Renal pelvis (tissue), 12 donors: ENCODE measurements around the gene BAG5. TPM values are rescaled to one million over a fixed set of nuclear protein-coding genes. Genes with fewer than 3 reads are reported as not detected.
"Not testable (repeated sequence)": the region's sequence is repeated elsewhere in the genome, so short reads cannot be mapped to it uniquely, and the experiment has no call there.

Experiments
- DNase-seq: peaks from one replicate; pipeline ENCODE4 v3.0.0-alpha.2; 2013
- long read RNA-seq, 16 experiments: transcript quantifications; one replicate each; lab custom pipeline, GENCODE V29; 2026
- polyA plus RNA-seq, 3 donors: library from polyadenylated mRNA; unstranded; fragments of 120-200 nt; gene quantifications; one replicate each; pipeline ENCODE4 v1.2.1, GENCODE V29; 2013; ENCODE audit not compliant: insufficient read length in 3 of 3

The BAG5 gene
- polyA plus RNA-seq = 10 to 100 TPM; 28.2 to 31.6 (median 28.9) TPM
- long read RNA-seq, donor 1, full-length matches to known transcripts = 8 of 166 reads
- long read RNA-seq, donor 1, partial matches to known transcripts = 57 of 166 reads
- long read RNA-seq, donor 1, other reads (novel, unspliced or antisense) = 101 of 166 reads
- long read RNA-seq, donor 2, full-length matches to known transcripts = 12 of 12 reads
- long read RNA-seq, donor 2, partial matches to known transcripts = 0 of 12 reads
- long read RNA-seq, donor 2, other reads (novel, unspliced or antisense) = 0 of 12 reads
- long read RNA-seq, donor 3, full-length matches to known transcripts = 7 of 7 reads
- long read RNA-seq, donor 3, partial matches to known transcripts = 0 of 7 reads
- long read RNA-seq, donor 3, other reads (novel, unspliced or antisense) = 0 of 7 reads
- long read RNA-seq, donor 4, full-length matches to known transcripts = 4 of 141 reads
- long read RNA-seq, donor 4, partial matches to known transcripts = 35 of 141 reads
- long read RNA-seq, donor 4, other reads (novel, unspliced or antisense) = 102 of 141 reads
- long read RNA-seq, donor 5, full-length matches to known transcripts = 6 of 6 reads
- long read RNA-seq, donor 5, partial matches to known transcripts = 0 of 6 reads
- long read RNA-seq, donor 5, other reads (novel, unspliced or antisense) = 0 of 6 reads
- long read RNA-seq, donor 6, full-length matches to known transcripts = 16 of 16 reads
- long read RNA-seq, donor 6, partial matches to known transcripts = 0 of 16 reads
- long read RNA-seq, donor 6, other reads (novel, unspliced or antisense) = 0 of 16 reads
- long read RNA-seq, donor 7, full-length matches to known transcripts = 14 of 171 reads
- long read RNA-seq, donor 7, partial matches to known transcripts = 83 of 171 reads
- long read RNA-seq, donor 7, other reads (novel, unspliced or antisense) = 74 of 171 reads
- long read RNA-seq, donor 8, full-length matches to known transcripts = 3 of 3 reads
- long read RNA-seq, donor 8, partial matches to known transcripts = 0 of 3 reads
- long read RNA-seq, donor 8, other reads (novel, unspliced or antisense) = 0 of 3 reads
- long read RNA-seq, donor 9, full-length matches to known transcripts = 7 of 171 reads
- long read RNA-seq, donor 9, partial matches to known transcripts = 118 of 171 reads
- long read RNA-seq, donor 9, other reads (novel, unspliced or antisense) = 46 of 171 reads
- long read RNA-seq, donor 10, full-length matches to known transcripts = 16 of 16 reads
- long read RNA-seq, donor 10, partial matches to known transcripts = 0 of 16 reads
- long read RNA-seq, donor 10, other reads (novel, unspliced or antisense) = 0 of 16 reads
- long read RNA-seq, donor 11, full-length matches to known transcripts = 5 of 5 reads
- long read RNA-seq, donor 11, partial matches to known transcripts = 0 of 5 reads
- long read RNA-seq, donor 11, other reads (novel, unspliced or antisense) = 0 of 5 reads
- long read RNA-seq, donor 12, full-length matches to known transcripts = 17 of 17 reads
- long read RNA-seq, donor 12, partial matches to known transcripts = 0 of 17 reads
- long read RNA-seq, donor 12, other reads (novel, unspliced or antisense) = 0 of 17 reads
- long read RNA-seq, donor 13, full-length matches to known transcripts = 2 of 2 reads
- long read RNA-seq, donor 13, partial matches to known transcripts = 0 of 2 reads
- long read RNA-seq, donor 13, other reads (novel, unspliced or antisense) = 0 of 2 reads
- long read RNA-seq, donor 14 = 0 reads
- long read RNA-seq, donor 15 = 0 reads
- long read RNA-seq, donor 16, full-length matches to known transcripts = 13 of 13 reads
- long read RNA-seq, donor 16, partial matches to known transcripts = 0 of 13 reads
- long read RNA-seq, donor 16, other reads (novel, unspliced or antisense) = 0 of 13 reads

DNA sequence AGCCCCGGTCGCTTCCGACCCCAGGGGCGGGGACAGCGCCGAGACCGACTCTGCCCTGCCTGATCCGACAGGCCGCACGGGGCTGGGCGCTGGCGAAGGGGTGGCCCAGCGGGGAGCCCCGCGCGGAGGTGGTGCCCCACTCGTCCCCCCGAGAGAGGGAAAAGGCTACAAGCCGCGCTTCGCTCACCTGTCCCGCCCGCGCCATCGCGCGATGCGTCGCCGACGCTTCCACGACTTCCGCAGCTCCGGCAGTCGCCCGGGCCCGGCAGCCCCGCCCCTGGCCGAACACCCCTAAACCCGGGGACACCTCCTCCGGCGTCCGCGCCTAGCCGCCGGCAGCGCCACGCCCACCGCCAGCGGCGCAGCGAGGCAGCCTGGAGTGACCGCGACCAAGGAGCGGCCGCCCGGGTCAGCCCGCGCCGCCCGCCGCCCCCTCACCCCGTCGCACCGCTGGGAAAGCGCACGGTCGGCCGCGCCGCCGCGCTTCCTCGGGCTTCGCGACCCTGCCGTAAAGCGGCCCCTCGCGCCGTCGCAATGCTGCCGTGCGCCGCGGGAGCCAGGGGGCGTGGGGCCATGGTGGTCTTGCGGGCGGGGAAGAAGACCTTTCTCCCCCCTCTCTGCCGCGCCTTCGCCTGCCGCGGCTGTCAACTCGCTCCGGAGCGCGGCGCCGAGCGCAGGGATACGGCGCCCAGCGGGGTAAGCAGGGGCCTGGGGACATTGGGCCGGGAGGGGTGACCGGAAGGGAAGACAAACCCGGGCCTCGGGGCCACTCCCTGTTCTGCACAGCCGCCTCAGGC, at the start of gene BAG5, which contains the start of gene COA8:
BAG5 (minus strand) TSS at position 229 of the 797 bp plus-strand sequence. CDS start 1,493 bp downstream, outside the sequence.
COA8 (plus strand) TSS at position 532 of the 797 bp plus-strand sequence; CDS start at position 574, 42 bp downstream.
- DNase-seq = peak; percentile 83

DNA sequence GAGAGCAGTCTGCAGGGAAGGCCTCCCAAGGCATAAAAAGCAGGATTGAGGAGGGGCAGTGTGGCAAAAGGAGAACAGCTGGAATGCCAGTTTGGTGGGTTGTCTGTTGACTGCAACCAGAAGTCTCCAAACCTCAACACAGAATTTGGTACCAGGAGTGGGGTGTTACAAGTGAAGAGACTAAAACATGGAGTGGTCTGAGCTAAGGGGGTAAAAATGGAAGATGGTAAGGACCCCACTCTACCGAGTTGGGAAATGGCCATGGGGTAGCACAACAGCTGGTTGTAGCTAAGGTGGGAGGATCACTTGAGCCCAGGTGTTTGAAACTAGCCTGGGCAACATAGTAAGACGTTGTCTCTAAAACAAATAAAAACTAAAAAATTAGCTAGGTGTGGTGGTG, 48.8 kb upstream of the BAG5 start:
- DNase-seq = no peak

GRCh38 chr14:103609081-103609480, 46.6 kb upstream of the BAG5 start:
- DNase-seq = not testable (repeated sequence)

- DNase-seq = no peak
Measured at GRCh38 chr14:103607822-103608221, 45.4 kb upstream of the BAG5 start.

DNA sequence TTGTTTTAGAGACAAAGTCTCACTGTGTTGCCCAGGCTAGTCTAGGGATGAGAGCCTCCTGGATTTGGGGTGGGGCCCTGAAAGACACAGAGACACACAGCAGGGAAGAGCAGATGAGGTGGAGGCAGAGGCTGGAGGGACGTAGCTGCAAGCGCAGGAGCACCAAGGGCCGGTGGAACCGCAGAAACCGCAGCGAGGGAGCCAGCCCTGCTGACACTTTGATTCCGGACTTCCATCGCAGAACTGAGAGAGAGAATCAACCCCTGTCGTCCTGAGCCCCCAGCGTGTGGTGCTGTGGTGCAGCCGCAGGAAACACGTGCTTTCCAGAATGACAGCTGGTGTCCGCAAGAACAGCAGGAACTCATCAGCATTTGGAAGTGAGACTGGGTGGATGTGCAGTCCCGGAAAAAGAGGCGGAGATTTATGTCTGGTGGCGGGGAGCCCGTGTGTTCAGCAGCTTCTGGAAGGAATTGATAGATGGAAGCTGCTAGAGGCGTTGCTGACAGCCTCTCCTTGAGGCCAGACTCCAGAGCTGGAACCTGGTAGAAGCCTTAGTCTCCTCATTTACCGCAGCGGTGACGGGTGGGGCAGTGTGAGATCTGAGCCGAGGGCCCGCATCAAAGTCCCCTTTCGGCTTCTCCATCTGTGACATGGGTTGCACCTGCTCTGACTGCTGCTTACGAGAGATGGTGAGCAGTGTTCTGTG, 44.7 kb upstream of the BAG5 start:
- DNase-seq = peak; percentile 94

- DNase-seq = no peak
Measured at GRCh38 chr14:103604620-103605019, 42.2 kb upstream of the BAG5 start.

DNA sequence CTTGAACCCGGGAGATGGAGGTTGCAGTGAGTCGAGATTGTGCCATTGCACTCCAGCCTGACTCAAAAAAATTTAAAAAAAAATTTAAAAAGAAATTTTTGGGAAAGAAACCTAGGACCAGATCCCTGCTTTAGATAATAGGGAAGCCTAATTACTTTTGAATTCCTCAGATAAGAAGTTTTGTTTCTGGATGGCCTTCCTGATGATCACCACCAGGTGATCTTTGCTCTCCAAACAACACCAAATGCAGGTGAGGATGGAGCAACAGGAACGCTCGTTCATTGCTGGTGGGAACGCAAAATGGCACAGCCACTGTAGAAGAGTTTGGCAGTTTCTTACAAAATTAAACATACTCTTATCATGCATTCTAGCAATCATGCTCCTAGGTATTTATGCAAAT, 38.0 kb upstream of the BAG5 start:
- DNase-seq = no peak

DNA sequence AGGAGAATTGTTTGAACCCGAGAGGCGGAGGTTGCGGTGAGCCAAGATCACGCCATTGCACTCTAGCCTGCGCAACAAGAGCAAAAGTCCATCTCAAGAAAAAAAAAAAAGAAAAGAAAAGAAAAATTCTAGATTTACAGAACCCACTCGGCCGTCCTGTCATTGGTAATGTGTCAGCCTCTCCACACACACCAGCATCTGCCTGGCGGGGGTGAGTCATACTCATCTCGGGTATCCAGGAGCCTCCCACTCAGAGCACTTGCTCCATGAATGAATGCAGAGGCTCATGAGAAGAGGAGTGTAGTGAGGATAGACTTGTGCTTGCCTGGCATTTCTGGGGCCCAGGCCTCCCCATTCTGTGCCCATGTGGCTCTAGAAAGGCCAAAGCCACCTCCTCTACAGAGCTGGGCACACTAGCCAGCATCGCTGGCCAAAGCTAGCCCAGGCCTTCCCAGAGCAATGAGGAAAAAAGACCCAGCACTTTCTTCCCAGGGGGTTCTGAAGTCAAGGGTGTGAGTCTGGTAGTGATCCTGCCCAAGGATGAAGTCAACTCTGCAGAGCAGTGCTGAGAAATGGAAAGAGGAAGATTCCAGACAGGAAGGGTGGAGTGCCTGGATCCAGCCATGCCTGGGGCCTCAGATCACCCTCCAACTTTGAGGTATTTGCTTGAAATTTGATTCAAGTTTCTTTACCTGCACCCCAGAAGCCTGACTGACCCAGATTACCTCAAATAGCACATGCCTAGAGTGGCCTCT, 35.3 kb upstream of the BAG5 start:
- no peak for DNase-seq

DNA sequence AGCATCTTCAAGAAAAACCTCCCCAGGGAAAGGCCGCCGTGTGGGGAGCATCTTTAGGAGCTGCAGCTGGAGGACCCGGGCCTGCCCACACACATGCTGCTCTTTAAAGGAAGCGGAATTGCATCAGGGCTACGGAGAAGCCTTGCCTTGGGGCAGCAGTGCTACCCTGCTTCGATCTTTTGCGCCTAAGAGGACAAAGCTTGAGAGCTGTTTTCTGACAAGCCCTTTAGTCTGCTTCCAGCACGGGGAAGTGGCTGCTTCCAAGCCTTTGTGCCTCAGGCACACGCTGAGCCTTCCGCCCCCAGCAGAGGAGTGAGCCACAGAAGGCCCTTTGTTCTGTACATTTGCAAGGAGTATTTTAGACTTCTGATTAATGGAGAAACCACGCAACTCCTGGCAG, 31.8 kb upstream of the BAG5 start:
- DNase-seq = no peak

DNA sequence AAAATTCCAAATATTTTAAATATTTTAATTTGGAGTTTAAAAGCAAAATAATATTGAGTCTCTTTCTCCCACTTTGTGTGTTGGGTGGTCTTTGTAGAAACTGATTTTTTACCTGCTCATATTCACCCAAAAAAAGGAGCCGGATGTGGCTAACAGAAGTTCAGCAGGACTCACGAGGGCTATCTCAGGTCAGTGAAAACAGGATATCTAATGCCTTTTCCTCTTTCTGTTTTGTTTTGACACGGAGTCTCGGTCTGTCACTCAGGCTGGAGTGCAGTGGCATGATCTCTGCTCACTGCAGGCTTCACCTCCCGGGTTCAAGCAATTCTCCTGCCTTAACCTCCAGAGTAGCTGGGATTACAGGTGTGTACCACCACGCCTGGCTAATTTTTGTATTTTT, 31.1 kb upstream of the BAG5 start:
- DNase-seq = no peak

DNA sequence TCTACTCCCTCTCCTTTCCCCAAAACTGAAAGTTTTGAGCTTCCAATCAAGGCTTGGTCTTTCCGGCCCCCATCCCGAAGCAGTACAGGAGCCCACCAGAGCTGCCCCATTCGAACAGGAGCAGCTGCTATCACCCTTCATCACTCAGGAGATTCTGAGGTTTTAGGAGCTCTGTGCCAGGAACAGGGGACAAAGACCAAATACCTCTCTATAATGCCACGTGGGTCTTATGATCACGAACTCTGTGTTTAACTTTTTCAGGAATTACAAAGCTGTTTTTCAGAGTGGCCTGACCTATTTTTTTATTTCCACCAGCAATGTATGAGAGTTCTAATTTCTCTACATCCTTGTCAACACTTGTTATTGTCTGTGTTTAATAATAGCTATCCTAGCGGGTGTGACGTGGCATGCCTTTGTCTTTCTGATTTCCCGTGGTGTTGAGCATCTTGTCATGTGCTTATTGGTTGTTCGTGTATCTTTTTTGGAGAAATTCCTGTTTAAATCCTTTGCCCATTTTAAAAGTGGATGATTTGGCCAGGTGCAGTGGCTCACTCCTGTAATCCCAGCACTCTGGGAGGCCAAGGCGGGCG, 22.0 kb upstream of the BAG5 start:
- no peak for DNase-seq

DNA sequence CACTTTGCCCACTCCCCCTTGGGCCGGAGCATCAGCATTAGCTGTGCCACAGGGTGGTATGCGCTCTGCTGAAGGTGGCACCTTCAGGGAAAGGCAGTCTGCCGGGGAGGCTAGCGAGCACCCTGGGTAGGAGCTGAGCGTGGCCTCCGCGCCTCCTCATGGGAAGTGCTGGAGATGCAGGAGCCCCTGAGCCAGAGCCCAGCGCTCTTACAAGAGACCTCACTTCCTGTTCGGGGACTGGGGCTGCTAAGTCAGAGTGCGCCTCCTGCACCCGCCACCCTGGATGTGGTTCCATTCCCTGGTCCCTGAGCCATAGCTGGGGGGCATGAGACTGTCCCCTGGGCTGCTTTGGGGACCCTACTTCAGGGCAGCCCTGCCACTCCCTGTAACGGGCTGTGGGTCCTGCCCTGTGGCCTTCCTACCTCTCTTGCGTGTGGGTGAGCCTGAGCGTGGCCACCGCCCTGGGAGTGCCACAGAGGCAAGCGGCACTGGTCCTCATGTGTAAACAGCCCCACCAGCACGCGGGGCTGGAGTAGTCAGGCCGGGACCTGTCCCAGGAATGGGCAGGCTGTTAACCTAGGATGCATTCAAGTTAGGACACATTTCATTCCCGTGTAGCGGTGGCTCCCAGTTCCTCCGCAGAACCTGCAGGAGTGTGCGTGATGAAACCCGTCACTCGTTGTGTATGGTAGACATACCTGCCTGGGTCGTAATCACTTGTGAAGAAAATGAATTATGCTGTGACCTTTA, 19.7 kb upstream of the BAG5 start:
- no peak for DNase-seq

DNA sequence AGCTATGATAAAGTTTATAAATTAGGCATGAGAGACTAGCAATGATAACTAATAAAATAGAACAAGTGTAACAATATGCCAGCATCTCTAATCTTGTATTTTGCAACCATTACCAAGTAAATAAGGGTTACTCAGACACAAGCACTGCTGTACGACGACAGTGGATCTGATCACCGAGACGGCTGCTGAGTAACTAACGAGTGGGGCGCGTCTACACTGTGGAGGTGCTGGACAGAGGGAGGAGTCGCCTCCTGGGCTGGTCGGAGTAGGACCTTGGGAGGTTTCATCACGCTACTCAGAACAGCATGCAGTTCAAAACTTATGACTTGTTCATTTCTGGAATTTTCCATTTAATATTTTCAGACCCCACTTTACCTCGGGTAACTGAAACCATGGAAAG, 18.7 kb upstream of the BAG5 start:
- DNase-seq = no peak

DNA sequence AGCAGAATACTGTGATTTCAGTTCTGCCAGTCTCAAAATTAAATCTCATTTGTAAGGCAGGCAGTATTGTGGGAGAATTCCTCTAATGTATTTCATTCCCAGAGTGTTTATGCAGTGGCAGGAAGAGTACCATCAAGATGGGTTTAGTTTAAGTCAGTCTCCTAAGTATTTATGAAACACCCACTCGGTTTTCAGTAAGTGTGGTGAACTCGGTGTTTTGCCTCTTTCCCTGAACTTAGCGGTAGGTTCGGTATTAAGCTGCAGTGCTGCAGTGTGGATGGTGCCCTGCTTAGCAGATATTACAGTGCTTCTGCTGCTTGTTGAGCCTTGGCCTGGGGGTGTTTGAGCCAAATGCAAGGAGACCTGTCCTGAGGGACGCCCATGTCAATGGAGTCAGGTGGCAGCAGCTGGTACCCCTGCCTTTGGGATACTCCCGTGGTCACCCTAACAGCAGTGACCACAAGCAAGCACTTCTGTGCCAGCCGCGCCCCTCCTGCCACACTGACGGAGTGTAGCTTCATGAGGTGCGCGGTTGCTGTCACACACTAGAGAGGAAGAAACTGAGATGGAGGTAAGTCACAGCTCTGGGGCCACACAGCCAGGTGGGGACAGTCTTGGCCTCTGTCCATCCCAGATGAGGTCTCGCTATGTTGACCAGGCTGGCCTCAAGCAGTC, 16.1 kb upstream of the BAG5 start:
- no peak for DNase-seq

GRCh38 chr14:103576371-103577024, 14.0 kb upstream of the BAG5 start:
- DNase-seq = peak; percentile 88
